Activated CD8-positive, alpha-beta memory T cell treated with anti-CD3 and anti-CD28 coated beads for 4 hours (primary cell): ENCODE data around the gene PHF20.
"Not testable (repeated sequence)": the region's sequence is repeated elsewhere in the genome, so short reads cannot be mapped to it uniquely, and the experiment has no call there.

ENCODE experiments used
- DNase-seq, 2 donors: peaks; one replicate each; pipeline ENCODE4 v3.0.0-alpha.2; 2020; ENCODE audit warnings: low read depth in 2 of 2

Gene PHF20

GRCh38 chr20:35771689-35772562 is at the start of gene PHF20:
Gene PHF20, plus strand, starts transcription at chr20:35772015. Its CDS starts 29,508 bp downstream, at chr20:35801523.
- peak; percentile 99 to 100 for DNase-seq

DNA sequence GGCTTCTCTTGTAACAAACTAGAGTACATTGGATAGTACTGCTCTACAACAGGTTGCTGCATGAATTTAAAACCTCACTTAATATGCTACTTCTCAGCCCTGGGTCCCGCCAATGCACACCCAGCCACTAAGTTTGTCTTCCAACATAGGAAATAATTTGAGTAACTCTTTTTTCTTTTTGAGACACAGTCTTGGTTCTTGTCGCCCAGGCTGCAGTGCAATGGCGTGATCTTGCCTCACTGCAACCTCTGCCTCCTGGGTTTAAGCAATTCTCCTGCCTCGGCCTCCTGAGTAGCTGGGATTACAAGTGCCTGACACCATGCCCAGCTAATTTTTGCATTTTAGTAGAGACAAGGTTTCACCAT is 48.6 kb upstream of the PHF20 start:
- DNase-seq = not testable (repeated sequence)

- DNase-seq = not testable (repeated sequence)
Measured at GRCh38 chr20:35723652-35724320, 48.0 kb upstream of the PHF20 start.

- no peak for DNase-seq
Measured at GRCh38 chr20:35724321-35725230, 47.2 kb upstream of the PHF20 start.

DNA sequence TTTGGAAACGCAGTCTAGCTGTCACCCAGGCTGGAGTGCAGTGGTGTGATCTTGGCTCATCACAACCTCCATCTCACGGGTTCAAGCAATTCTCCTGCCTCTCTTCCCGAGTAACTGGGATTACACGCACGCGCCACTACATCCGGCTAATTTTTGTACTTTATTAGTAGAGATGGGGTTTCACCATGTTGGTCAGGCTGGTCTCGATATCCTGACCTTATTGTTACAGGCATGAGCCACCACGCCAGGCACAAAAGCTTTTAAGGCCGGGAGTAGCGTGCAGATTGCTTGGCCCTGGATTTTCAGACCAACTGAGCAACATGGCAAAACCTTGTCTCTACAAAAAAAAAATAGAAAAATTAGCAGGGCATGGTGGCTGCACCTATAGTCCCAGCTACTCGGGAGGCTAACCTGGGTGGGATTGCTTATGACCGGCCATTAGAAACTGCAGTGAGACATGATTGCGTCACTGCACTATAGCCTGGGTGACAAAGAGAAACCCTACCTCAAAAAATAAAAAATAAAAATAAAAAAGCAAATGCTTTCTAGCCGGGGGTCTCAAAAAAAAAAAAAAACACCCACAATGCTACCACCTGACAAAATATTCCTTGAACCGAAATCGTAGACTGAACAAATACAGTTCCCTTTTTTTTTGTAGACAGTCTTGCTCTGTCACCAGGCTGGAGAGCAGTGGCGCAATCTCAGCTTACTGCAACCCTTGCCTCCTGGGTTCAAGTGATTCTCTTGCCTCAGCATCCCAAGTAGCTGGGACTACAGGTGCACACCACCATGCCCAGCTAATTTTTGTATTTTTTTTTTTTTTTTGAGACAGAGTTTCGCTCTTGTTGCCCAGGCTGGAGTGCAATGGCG is 44.7 kb upstream of the PHF20 start:
- DNase-seq = no peak

GRCh38 chr20:35729283-35729807 is 42.5 kb upstream of the PHF20 start:
- no peak for DNase-seq

DNA sequence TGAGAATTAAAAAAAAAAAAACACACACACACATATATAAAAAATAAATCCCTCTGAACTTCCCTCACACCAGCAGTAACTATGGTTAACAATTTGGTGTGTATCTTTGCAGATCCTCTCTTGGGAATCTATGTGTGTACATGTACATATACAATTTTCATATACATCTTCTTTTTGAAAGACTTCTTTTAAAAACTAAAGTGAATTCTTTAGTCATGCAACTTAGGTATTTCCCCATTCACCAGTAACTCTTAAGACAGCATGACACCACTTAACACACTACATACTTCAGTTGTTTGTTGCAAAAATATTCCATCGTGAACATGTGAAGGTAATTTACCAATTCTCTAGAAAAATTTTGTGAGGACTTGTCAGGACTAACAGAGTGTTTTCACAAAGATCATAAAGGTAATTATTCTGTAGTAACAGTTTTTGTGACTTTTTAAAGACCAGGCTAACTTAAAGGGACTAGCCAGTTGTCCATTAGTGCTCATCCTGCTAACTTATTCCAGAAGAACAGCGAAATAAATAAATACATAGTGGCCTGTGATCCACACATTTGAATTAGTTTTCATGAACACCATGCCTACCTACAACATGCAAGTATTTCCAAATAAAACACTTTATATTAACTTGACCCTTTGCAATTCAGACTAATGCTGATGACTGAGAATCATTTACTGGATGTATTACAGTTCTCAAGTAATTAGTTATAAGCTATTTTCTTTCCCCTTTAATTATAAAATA is 41.8 kb upstream of the PHF20 start:
- DNase-seq = no peak

DNA sequence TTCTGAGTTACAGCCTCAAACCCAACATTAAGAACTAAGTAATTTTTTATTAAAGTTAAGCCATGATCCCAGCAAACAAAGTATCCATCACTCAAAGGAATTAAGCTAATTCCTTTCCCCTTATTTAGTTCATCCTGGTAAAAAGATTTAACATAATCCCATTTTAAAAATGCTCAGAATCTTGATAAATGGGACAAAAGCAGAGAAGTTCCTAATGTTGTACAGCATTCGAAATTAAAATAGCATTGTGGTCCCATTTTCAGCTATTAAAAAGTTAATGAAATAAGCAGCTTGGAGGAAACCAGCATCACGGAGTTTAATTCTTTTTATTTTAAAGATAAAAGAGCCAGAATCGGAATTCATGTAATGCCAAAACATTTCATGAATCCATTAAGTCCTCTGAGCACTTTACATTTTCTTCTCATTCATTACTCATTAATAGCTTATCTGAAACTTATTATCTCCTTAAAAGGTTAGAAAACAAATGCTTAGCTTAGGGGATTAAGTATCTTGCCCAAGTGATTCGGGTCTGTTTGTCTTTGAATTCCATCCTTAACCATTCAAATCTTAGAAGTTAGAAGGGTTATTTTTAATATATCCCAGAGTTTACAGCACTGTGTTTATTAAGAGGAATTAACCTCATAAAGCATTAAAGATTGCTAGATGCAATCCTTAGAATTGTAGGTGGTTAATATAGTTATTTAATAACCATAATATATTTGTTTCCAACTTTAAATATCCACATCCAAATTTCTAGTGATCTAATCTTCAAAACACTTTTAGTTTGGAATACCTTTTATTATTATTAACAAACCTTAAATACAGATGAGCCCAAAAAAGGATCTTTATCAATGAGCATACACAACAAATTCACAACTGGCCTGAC is 41.0 kb upstream of the PHF20 start:
- no peak for DNase-seq

DNA sequence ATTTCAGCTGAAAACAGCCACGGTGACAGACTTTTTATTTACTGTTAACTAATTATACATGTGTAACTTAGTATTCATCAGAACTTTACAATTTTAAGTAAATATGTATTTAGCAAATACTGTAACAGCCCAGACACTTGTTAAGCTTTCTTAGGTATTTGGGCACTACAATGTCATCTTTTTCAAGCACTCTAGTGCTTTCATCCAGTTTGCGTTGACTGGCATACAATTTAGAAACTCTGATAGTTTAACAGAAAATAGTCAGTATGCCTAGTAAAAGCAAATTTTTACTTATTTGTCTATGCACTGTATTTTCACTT is 40.4 kb upstream of the PHF20 start:
- no peak for DNase-seq

DNA sequence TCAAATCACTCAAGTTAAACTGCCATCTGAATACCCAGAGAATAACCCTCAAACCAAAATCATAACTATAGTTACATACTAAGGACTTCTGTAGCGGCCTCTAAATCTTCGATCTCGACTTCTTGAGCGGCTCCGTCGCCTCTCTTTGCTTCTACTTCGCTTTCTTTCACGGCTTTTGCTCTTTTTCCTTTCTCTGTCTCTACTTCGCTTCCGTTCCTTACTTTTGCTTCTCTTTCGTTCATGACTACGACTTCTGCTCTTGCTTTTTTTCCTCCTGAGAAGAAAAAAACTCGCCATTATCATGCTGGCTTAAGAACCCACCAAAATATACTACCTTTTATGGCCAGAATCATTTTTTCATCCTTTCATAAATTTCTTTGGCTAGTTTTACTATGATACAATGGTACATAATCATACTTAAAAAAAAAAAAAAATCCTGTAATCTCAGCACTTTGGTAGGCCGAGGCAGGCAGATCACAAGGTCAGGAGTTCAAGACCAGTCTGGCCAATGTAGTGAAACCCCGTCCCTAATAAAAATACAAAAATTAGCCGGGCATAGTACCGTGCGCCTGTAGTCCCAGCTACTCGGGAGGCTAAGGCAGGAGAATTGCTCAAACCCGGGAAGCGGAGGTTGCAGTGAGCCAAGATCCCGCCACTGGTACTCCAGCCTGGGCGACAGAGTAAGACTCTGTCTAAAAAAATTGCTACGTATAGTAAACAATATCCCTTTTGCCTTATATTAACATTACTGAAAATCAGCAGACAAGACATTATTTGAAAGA is 39.8 kb upstream of the PHF20 start:
- no peak for DNase-seq

GRCh38 chr20:35732644-35732982 is 39.2 kb upstream of the PHF20 start:
- no peak for DNase-seq

- no peak for DNase-seq
Measured at GRCh38 chr20:35734374-35734773, 37.4 kb upstream of the PHF20 start.

DNA sequence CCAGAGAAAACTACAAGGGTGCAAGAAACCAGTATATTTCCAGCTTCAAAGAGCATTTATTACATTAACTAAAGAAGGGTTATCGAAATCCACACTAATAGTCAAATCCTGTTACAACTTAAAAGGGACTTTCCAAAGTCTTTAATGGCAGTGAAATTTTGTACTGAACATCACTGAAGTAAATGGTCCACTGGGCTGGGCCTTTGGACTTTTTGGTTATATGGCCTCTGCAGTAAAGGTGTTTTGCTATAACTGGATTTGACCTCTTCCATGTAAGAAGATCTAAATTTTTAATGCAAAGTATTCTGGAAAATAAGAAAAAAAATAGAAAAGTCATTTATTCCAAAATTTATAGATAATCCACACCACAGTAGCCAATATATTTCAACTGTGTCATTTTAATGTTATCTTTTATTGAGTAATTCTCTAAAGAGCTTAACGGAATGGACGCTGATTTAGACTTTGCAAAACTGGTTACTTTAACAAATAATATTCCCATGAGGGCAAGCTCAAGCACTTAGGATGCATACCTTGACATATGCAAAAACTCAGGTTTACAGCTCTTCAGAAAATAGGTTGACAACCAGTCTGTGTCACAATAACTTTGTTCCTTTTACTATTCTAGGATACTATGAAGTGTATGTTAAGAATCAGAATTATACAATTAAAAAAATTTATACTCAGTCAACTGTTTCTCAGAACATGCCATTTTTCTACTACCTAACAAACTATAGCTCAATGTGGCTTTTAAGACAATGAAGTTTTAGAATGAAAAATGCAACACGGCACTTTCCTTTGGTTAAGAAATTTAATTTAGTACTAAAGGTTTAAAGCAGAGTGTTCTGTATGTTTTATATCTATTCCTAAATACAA is 36.8 kb upstream of the PHF20 start:
- no peak for DNase-seq

DNA sequence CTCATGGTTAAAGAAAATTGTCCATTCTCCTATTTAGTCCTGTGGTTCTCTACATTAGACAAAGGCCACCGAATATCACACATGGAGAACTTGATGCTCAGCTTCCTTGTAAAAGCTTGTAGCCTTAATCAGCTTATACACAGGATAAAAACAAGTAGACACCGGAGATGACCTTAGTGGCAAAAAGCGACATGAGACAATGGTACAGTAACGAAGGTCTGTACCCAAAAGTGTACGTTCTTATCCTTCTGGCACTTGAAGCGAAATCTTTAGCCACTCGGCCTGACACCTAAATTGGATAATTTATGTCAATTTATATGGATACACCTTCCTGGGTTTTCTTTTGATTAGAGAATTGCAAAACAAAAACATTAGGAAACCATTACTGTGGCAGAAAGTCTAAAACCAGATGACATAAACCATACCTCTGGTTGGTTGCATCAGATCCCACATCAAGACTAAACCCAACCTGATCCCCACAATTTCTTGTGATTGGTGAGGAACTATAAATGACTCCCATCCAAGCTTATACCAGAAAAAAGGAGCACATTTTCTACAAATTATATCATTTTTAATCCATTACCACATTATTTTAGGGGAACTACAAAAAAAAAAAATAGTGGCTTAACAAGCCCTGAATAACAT is 35.9 kb upstream of the PHF20 start:
- no peak for DNase-seq

- DNase-seq = no peak
Measured at GRCh38 chr20:35737865-35738333, 33.9 kb upstream of the PHF20 start.

- no peak for DNase-seq
Measured at GRCh38 chr20:35738410-35739179, 33.2 kb upstream of the PHF20 start.
